GM18867 (cell line): Measurements from ENCODE around the gene NCOR2.

Experiments
- ATAC-seq: cut with Tn5 transposase; IDR thresholded peaks from one replicate; pipeline ENCODE4 v1.9.1; 2021; ENCODE audit warnings: mild to moderate bottlenecking, moderate library complexity; ENCODE audit not compliant: unreplicated experiment

The NCOR2 gene

DNA sequence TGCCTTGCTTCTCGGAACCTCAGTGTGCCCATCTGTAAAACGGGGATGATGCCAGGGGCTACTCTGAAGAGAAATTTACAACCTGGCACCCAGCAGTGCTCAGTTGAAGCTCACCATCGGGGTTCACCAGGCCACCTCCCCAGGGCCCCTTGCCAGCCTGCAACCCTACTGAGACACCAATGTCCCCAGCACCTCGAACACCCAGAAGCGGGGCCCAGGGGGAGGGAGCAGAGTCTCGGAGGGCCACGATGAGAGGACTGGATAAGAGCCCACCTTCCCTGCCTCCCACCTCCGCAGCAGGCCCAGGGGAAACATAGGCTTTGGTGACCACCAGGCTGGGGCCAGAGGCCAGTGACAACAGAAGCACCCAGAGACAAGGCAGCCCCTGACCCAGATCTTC, 22.4 kb downstream of the NCOR2 start:
- ATAC-seq: no peak

DNA sequence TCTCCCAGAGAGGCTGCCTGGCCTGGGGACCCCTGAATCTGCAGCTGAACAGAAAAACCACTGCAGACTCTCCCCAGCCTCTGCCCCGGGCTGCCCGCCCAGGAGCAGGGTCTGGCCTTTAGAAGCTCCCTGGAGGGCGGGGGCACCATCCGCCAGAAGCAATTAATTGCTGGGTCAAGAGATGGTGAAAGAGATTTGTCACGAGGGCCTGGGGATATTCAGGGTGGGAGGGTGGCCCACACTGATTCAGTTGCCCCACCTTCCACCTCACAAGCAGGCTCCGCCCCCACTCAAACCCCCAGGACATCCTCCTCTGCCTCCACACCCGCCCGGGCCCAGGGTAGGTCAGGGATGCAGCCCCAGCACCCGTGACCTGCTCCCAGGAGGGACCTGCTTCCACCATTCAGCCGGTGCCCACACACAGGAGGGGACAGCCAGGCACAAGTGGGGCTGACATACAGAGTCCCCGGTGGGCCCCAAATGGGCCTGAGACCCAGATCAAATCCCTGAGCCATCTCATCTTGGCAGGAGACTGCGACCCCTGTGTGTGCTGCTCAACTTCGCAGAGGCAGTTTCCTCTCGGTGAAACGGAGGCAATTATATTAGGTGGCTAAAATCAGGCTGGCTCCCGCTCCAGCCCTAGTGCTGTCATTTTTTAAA, 23.0 kb downstream of the NCOR2 start:
- no peak for ATAC-seq

DNA sequence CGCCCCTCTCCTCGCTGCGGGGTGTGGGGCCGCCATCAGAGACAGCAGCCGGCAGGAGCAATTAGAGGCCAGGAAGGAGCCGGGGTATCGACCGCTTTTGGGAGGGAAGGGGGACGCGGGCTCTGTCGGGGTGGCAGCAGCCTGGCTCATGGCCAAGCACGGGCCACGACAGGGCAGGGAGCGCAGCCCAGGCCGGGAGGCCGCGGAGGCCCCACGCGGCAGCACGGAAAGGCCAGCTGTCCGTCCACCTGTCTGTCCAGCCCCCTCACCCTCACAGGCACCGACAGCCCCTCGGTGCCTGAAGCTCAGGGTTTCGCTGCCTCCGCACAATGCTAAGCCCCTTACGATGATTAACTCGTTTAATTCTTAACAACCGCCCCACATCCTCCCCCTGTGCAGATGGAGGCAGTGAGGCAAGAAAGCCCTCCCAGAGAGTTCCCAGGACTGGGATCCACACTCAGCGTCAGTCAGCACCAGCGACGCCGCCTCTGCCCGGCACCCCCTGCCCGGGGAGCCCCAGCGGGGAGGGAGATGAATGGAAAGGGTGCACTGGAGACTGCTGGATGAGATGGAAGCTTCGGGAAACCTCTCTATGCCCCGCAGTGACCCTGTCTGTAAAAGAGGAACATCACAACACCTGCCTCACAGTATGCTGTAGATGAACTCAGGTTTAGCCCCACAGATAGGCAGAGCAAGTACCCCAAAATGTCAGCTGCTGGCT, 23.7 kb downstream of the NCOR2 start:
- no peak for ATAC-seq

DNA sequence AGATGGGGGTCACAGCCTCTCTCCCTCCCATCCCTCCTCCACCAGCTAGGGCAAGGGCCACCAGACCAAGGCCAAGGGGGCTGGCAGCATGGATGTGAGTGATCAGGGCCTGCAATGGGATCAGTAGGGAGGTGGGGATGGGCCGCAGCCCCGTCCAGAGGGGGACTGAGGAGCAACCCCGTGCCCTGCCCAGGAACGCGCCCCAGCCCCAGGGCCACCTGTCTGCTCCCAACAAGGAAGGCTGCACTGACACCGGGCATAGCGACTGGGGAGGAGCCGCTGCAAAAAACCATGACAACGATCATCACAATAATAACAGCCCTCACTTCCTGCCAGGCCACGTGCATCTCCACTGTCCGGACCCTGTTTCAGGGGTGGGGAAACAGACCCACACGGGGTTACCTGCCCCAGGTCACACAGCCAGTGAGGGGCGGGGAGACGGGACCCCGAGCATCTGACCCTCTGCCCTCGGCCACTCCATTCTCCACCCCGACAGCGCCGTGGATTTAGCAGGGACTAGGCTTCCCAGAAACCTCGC, 24.3 kb downstream of the NCOR2 start:
- no peak for ATAC-seq

DNA sequence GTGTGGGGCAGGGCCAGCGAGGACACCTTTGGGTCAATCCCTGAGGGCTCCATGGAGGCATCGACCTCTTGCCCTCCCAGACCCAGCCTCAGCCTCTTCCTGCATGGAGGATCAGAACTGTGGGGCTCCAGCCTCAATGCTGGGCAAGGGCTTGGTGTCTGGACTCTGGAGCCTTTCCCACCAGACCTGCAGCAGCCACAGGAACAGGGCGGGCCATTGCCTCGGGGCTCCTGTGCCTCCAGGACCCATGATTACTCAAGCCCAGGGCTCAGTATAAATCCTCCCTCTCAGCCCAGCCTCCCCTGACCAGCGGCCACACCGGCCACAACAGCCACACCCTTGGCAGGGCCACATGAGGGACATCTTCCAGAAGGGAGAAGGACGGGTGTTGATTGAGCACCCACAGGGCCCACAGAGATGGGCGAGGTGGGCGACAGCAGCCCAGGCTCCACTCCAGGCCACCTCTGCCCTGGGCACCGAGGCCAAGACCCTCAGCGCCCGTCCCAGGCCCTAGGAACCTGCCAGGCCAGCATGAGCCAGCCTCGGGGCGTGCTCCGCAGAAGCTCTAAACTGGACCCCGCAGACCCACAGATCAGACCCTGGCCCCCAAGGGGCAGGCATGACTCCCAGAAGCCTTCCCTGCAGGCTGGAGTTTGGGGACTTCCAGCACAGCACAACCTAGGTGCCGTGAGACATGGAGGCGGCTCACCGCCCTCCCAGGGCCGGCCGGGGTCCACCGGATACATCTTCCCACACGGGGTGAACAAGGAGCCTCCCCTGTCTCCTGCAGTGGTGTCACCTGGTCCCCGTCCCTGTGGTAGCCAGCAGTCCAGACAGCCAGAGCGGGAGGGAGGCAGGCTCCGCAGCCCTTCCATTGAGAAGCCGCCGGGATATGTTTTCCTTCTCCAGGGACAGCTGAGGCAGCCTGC, 25.1 kb downstream of the NCOR2 start:
- ATAC-seq: no peak

DNA sequence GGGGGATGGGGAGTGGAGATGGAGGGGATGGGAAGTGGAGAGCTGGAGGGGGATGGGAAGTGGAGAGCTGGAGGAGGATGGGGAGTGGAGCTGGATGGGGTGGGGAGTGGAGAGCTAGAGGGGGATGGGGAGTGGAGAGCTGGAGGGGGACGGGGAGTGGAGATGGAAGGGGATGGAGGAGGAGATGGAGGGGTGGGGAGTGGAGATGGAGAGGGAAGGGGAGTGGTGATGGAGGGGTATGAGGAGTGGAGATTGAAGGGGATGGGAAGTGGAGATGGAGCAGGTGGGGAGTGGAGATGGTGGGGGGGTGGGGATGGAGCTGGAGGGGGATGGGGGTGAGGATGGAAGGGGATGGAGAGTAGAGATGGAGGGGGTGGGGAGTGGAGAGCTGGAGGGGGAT, 26.1 kb downstream of the NCOR2 start:
- ATAC-seq: no peak

DNA sequence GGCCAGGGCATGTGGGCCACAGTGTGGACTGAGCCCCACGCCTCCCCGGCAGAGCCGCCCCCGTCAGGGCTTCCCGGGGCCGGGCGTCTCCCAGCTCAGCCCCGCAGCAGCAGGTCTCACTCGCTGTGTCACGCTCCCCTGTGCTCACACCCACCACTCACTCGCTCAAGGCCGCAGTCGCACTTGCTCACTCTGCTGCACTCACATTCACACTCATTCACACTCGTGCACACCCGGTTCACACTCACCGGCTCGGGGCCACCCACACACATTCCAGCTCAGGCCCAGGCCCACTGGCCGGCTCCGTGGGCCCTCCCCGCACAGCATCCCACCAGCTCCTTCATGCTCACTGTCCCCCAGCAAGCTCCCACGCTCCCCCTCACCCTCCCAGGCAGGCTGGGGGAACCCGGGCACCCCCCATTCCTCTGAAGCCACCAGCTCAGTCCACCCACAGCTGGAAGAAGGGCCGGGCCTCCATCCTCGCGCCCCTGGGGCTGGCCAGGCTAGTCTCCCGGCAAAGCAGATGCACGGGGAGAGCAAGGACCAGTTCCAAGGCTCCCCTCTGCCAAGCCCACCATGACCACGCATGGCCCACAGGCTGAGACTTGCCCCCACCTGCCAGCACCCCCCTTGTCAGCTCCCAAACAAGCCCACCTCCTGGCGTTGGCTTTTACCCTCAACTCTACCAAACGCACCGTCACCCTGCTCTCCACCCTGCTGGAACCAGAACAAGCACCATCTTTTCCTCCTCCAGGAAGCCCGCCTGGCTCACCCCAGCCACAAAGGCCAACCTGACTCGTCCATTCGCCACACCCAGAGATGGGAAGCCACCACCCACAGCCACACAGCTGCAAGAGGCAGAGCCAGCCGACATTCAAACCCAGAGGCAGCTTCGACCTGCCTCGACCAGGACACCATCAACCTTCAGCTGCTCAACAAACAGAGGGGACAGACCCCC, 28.0 kb downstream of the NCOR2 start:
- ATAC-seq: no peak

DNA sequence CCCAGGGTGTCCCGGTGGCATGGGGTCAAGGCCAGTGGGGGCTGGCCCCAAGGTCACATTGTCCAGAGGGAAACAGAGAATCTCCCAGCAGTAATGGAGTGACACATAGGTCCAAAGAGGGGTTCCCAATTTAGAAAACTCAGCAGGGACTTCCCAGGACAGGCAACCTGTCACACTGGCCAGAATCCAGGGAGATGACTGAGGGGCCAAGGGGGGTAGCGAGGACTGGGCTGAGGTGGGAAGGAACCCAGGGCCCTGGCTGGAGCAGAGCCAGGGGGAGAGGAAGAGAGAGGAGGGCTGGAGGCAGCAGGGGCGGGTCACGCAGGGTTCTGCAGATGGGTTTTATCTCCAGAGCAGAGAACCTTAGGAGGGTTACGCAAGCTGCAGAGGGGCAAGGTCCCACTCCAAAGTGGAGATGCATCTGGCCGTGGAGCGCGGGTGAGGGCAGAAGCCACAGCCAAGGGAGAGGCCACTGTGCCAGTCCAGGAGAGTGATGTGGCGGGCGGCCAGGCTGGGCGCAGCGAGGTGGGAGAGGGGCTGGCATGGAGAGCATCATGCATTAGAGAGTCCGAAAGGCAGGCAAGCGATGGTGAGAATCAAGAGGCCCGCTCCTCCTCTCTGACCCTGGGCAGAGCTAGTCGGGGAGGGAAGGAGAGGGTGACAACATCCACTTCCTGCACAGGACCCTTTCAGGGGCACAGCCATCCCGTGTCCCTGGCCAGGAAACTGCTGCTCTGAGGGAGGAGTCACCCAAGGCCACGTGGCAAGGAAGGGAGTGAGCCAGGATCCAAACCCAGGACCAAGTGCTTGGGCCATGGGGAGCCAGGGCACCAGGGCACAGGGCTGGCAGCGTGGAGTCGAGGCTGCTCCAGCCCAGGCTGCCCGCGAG, 29.0 kb downstream of the NCOR2 start:
- no peak for ATAC-seq

DNA sequence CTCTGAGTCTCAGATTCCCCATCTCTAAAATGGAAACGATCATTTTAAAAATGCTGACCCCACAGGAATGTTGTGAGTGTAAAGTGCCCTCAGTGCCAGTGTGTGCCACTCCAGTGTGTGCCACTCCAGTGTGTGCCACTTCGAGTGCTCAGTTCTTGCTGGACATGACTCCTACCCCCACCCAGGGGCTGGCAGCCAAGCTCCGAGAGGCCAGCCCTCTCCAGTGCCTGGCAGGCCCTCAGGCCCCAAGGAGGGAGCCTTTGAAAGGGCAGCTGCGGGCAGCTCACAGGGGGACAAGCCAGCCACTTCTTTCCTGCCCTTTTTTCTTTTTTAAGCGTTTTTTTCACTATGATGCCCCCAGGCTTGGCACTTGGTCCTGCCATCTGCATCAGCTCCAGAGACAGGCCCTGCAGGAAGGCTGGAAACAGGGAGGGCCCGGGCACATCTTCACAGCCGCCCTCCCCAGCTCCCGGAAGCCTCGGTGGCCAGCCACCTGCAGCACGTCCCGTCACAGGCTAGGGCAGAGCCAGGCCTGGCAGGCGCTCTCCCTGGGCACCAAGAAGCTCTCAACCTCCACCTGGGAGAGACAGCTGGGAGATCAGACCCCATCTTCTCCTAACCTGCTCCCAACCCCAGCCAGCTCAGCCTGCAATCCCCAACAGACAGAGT, 29.8 kb downstream of the NCOR2 start:
- ATAC-seq: no peak

DNA sequence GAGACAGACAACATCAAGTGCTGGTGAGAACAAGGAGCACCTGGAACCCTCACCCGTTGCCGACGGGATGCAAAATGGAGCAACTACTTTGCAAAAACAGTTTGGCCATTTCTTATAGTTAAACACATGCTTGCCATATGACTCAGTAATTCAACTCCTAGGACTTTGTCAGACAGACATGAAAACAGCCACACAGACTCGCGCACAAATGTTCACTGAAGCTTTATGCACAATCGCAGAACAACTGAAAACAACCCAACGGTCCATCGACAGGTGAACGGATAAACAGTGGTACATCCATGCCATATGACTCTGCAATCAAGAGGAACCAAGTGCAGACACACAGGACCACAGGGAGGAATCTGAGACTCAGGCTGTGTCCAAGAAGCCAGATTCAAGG, 30.8 kb downstream of the NCOR2 start:
- no peak for ATAC-seq

DNA sequence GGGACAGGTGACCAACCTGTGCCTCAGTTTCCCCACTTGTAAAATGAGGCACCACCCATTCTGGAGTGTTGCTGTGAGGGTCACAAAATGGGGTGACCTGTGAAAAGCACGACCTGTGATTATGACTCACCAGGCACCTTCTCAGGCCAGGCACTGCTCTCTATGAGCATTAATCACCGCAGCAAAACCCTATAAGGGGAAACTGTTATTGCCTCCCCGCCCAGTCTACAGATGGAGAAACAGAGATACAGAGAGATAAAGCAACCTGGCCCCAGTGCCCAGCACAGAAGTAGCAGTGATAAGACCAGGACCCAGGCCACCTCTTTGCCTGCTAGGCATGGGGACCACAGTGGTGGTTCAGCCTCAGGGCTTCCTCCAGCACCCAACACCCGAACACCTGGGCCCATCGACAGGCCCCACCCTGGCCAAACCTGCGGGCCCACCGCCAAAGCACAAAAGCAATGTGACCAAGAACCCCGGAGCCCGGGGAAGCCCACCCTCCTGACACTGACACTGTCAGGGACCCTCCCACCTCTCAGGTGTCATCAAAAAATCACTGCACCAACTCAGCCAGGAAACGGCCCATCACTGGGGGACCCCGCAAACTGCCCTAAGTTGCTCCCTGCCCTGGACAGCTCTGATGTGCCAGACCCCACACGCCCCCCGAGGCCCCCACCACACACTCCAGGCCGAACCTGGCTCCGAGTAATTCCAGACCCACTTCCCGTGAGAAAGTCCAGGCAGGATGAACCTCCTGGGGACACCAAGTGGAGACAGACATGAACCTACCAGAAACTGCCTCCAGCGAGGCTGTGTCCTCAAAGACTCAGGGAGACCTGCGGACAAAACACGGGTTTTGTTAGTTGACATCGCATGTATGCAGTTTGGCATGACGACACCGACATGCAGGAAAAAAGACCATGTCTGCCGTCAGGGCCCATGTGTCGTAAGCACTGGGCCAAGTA, 32.4 kb downstream of the NCOR2 start:
- no peak for ATAC-seq

DNA sequence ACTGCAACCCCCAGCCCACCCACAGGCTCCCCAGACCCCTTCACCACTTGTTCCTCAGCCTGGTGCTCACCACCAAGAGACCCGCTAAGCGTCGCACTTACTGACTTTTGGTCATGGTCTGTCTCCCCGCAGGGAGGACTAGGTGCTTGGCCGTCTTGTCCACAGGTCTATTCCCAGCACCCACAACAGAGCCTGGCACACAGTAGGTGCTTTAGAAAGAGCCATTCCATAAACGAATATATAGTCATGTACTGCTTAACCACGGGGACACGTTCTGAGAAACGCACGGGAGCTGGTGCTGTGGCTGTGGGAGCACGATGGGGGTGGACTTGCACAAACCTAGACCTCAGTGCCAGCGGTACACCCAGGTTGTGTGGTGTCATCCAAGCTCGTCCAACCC, 34.0 kb downstream of the NCOR2 start:
- no peak for ATAC-seq

DNA sequence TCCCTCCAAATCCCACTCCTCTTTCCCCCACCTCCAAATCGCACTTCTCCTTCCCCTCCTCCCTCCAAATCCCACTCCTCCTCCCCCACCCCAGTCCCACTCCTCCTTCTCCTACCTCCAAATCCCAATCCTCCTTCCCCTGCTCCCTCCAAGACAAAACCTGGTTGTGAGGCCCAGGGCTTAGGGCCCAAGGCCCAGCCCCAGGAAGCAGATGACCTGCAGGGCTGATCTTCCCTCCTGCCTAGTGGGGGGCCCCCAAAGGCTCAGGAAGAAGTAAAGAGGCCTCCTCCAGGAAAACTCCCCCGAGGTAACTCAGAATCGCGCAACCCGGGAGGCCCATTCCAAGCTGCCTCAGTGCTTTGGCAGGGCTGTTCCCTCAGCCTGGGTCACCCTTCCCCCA, 34.4 kb downstream of the NCOR2 start:
- ATAC-seq: no peak

DNA sequence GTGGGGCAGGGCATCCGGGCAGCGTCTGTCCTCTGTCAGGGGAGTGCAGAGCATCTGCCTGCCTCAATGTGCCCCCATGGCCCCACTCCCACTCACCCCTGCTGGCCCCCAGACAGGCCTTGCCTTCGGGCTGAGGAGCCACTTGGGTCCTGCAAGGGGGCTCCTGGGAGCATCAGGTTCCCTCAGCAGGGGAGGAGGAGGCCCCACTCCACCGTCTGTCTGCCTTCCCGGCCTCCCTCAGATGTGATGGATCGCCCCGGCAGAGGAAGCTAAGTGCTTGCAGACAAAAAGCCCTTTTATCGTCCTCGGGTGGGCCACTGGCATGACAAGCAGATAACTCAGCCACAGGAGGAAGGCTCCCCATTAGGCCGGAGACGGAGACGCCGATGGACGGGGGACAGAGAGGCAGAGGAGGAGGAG, 35.1 kb downstream of the NCOR2 start:
- ATAC-seq: no peak

DNA sequence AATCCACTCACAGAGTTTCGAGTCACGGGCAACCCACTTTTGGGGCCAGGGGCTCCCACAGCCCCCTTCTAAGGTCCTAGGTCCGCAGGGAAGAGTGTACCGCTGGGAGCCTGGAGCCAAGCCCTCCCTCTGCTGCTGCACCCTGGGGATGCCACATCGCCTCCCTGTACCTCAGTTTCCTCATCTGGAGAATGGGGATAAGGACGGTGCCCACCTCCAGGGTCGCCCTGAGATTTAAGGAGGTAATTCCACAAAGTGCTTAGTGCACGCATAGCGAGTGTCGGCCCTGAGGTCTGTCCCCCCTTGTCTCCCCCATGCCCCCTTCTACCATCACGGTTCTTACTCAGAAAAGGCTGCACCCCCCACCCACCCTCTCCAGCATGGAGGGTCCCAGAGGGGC, 35.5 kb downstream of the NCOR2 start:
- no peak for ATAC-seq

DNA sequence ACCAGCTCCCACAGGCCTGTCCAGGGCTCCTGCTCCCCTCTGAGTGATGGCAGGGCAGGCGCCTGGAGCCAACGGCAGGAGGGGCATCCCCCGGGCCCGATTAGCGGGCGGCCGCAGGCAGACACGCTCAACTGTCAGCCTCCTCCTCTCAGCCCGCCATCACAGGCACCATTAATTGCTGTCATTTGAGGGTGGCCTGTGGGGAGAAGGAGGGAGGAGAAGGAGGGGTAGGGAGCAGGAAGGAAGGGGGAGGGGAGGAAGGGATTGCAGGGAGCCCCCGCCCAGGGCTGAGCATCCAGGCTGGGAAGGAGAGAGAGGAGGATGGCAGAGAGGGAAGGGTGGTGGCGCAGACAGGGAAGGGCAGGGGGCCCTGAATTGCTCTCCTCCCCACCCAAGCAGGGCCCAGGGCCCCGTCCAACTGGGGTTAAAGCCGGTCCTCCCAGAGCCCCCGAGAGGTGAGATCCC, 36.1 kb downstream of the NCOR2 start:
- ATAC-seq: no peak

DNA sequence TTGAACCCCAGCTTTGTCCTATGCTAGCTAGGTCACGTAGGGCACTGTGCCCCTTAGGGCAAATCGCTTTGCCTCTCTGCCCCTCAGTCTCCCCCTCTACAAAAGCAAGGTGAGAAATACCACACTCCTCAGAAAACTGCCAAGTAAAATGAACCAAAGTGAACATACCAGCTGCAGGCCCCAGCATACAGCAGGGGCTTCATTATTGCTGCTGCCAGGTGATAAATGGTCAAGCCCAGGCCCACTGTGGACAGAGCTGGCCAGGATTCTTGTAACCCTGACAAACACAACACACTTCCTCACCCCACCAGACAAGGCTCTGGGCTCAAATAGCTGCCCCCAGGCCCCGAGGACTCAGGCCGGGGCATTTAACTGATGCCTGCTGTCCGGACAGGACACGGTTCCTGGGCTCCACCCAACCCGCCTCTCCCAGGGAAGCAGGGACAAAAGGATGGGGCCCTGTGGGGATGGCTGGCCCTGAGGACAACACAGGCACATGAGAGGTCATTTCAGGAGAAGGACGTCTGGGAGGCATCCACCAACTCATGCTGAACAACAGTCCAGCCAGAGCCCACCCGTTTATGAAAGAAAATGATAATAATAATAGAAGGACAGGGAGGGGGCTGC, 36.7 kb downstream of the NCOR2 start:
- no peak for ATAC-seq
